Activated T-cell treated with anti-CD3 and anti-CD28 coated beads, Interleukin-2, amount 50 U/mL, for 4 hours (primary cell): Measurements from ENCODE around the gene CSNK1G3. TPM values are rescaled to one million over a fixed set of nuclear protein-coding genes. Genes with fewer than 3 reads are reported as not detected.

ENCODE experiments used
- ATAC-seq, 2 donors: fragments of 200-7000 bp; cut with Tn5 transposase; one replicate each; pipeline ENCODE4 v1.10.0; 2021
- DNase-seq: peaks from one replicate; pipeline ENCODE4 v3.0.0-alpha.2; 2020
- H3K27me3 Mint-ChIP-seq: one replicate; pipeline ENCODE4 v1.8.0; 2021; ENCODE audit warnings: low read depth, mixed read lengths
- H3K36me3 Mint-ChIP-seq: one replicate; pipeline ENCODE4 v1.8.0; 2022; ENCODE audit warnings: mixed read lengths; ENCODE audit not compliant: insufficient read depth
- H3K4me1 Mint-ChIP-seq: one replicate; pipeline ENCODE4 v1.8.0; 2021; ENCODE audit warnings: low read depth, mixed read lengths
- H3K4me3 Mint-ChIP-seq: one replicate; pipeline ENCODE4 v1.8.0; 2021; ENCODE audit warnings: mild to moderate bottlenecking, moderate library complexity, mixed read lengths
- H3K9me3 Mint-ChIP-seq: one replicate; pipeline ENCODE4 v1.8.0; 2021; ENCODE audit warnings: mixed read lengths
- total RNA-seq, 3 donors: library from RNA; stranded (reverse); gene quantifications; one replicate each; pipeline ENCODE4 v1.2.1, GENCODE V29; 2021

CSNK1G3 gene
- total RNA-seq, 3 donors from 2014 or later: 34.5 to 38.2 (median 38.1) TPM

GRCh38 chr5:123528878-123529277, 16.9 kb downstream of the CSNK1G3 start:
- Mint-ChIP-seq H3K4me3 (no peak overlapping the region), H3K9me3 (no peaks in the 10 kb centered on the region), H3K4me1 (peaks cover 57% of the 10 kb centered on the region), H3K36me3 (peaks cover 2% of the 10 kb centered on the region), H3K27me3 (no peaks in the 10 kb centered on the region)
- no peak for DNase-seq
- ATAC-seq: no peak

GRCh38 chr5:123530728-123531127, 18.8 kb downstream of the CSNK1G3 start:
- Mint-ChIP-seq H3K4me3 (no peak overlapping the region), H3K9me3 (no peaks in the 10 kb centered on the region), H3K36me3 (peaks cover 2% of the 10 kb centered on the region), H3K27me3 (no peaks in the 10 kb centered on the region), H3K4me1 (peaks cover 50% of the 10 kb centered on the region)
- DNase-seq (no peak), ATAC-seq (no peak)

GRCh38 chr5:123535648-123536047, 23.7 kb downstream of the CSNK1G3 start:
- Mint-ChIP-seq H3K9me3 (no peaks in the 10 kb centered on the region), H3K36me3 (no peaks in the 10 kb centered on the region), H3K4me3 (no peak overlapping the region), H3K27me3 (no peaks in the 10 kb centered on the region), H3K4me1 (peaks cover 37% of the 10 kb centered on the region)
- no peak for ATAC-seq
- DNase-seq: no peak

GRCh38 chr5:123537256-123537655, 25.3 kb downstream of the CSNK1G3 start:
- DNase-seq: no peak
- Mint-ChIP-seq H3K27me3 (no peaks in the 10 kb centered on the region), H3K36me3 (no peaks in the 10 kb centered on the region), H3K4me1 (peaks cover 42% of the 10 kb centered on the region), H3K4me3 (no peak overlapping the region), H3K9me3 (no peaks in the 10 kb centered on the region)
- ATAC-seq: no peak

- peaks cover 45% of the 10 kb centered on the region for H3K4me1 Mint-ChIP-seq
These were observed 25.9 kb downstream of the CSNK1G3 start for GRCh38 chr5:123537845-123538244.

GRCh38 chr5:123538670-123539459, 26.9 kb downstream of the CSNK1G3 start:
- ATAC-seq (no peak), DNase-seq (no peak)
- H3K4me1 Mint-ChIP-seq: peaks cover 52% of the 10 kb centered on the region
- H3K9me3 Mint-ChIP-seq: no peaks in the 10 kb centered on the region
- no peaks in the 10 kb centered on the region for H3K27me3 Mint-ChIP-seq
- H3K36me3 Mint-ChIP-seq: no peaks in the 10 kb centered on the region
- H3K4me3 Mint-ChIP-seq: no peak overlapping the region

More at GRCh38 chr5:123537845-123538244, 25.9 kb downstream of the CSNK1G3 start:
- Mint-ChIP-seq H3K36me3 (no peaks in the 10 kb centered on the region), H3K4me3 (no peak overlapping the region), H3K9me3 (no peaks in the 10 kb centered on the region), H3K27me3 (no peaks in the 10 kb centered on the region)
- ATAC-seq (no peak), DNase-seq (no peak)

GRCh38 chr5:123540534-123540933, 28.6 kb downstream of the CSNK1G3 start:
- H3K9me3 Mint-ChIP-seq: no peaks in the 10 kb centered on the region
- H3K4me3 Mint-ChIP-seq: no peak overlapping the region
- H3K36me3 Mint-ChIP-seq: peaks cover 3% of the 10 kb centered on the region
- ATAC-seq (no peak), DNase-seq (no peak)
- H3K4me1 Mint-ChIP-seq: peaks cover 57% of the 10 kb centered on the region
- no peaks in the 10 kb centered on the region for H3K27me3 Mint-ChIP-seq

GRCh38 chr5:123543438-123543837, 31.5 kb downstream of the CSNK1G3 start:
- ATAC-seq: no peak
- Mint-ChIP-seq H3K4me3 (no peak overlapping the region), H3K4me1 (peaks cover 50% of the 10 kb centered on the region), H3K27me3 (no peaks in the 10 kb centered on the region), H3K9me3 (no peaks in the 10 kb centered on the region), H3K36me3 (peaks cover 4% of the 10 kb centered on the region)
- DNase-seq: no peak

GRCh38 chr5:123545506-123545905, 33.5 kb downstream of the CSNK1G3 start:
- Mint-ChIP-seq H3K27me3 (no peaks in the 10 kb centered on the region), H3K9me3 (no peaks in the 10 kb centered on the region), H3K4me3 (no peak overlapping the region), H3K36me3 (peaks cover 8% of the 10 kb centered on the region), H3K4me1 (peaks cover 58% of the 10 kb centered on the region)
- DNase-seq: peak; percentile 7
- no peak for ATAC-seq

- H3K36me3 Mint-ChIP-seq: peaks cover 8% of the 10 kb centered on the region
- no peaks in the 10 kb centered on the region for H3K9me3 Mint-ChIP-seq
- no peaks in the 10 kb centered on the region for H3K27me3 Mint-ChIP-seq
- DNase-seq (no peak), ATAC-seq (no peak)
- H3K4me3 Mint-ChIP-seq: no peak overlapping the region
- peaks cover 52% of the 10 kb centered on the region for H3K4me1 Mint-ChIP-seq
These were observed 34.7 kb downstream of the CSNK1G3 start for GRCh38 chr5:123546657-123547056.

GRCh38 chr5:123549256-123549904, 37.4 kb downstream of the CSNK1G3 start:
- ATAC-seq: peak; percentile 90 to 96
- peak overlapping the region; percentile 4 for H3K4me3 Mint-ChIP-seq
- peaks cover 29% of the 10 kb centered on the region for H3K4me1 Mint-ChIP-seq
- no peaks in the 10 kb centered on the region for H3K9me3 Mint-ChIP-seq
- DNase-seq: peak; percentile 30
- H3K36me3 Mint-ChIP-seq: peaks cover 12% of the 10 kb centered on the region
- no peaks in the 10 kb centered on the region for H3K27me3 Mint-ChIP-seq

- ATAC-seq: no peak
- Mint-ChIP-seq H3K9me3 (no peaks in the 10 kb centered on the region), H3K4me3 (no peak overlapping the region), H3K4me1 (peaks cover 16% of the 10 kb centered on the region), H3K27me3 (no peaks in the 10 kb centered on the region), H3K36me3 (peaks cover 25% of the 10 kb centered on the region)
- no peak for DNase-seq
These were observed 42.6 kb downstream of the CSNK1G3 start for GRCh38 chr5:123554601-123555000.

GRCh38 chr5:123557907-123558306, 45.9 kb downstream of the CSNK1G3 start:
- Mint-ChIP-seq H3K9me3 (no peaks in the 10 kb centered on the region), H3K4me3 (no peak overlapping the region), H3K4me1 (peaks cover 17% of the 10 kb centered on the region), H3K36me3 (peaks cover 33% of the 10 kb centered on the region), H3K27me3 (no peaks in the 10 kb centered on the region)
- DNase-seq (no peak), ATAC-seq (no peak)

GRCh38 chr5:123558762-123559433, 46.9 kb downstream of the CSNK1G3 start:
- H3K36me3 Mint-ChIP-seq: peaks cover 36% of the 10 kb centered on the region
- no peaks in the 10 kb centered on the region for H3K9me3 Mint-ChIP-seq
- peaks cover 17% of the 10 kb centered on the region for H3K4me1 Mint-ChIP-seq
- DNase-seq (no peak), ATAC-seq (no peak)
- no peak overlapping the region for H3K4me3 Mint-ChIP-seq
- H3K27me3 Mint-ChIP-seq: no peaks in the 10 kb centered on the region

GRCh38 chr5:123559434-123559775, 47.4 kb downstream of the CSNK1G3 start:
- H3K9me3 Mint-ChIP-seq: no peaks in the 10 kb centered on the region
- ATAC-seq: no peak
- H3K27me3 Mint-ChIP-seq: no peaks in the 10 kb centered on the region
- no peak overlapping the region for H3K4me3 Mint-ChIP-seq
- H3K4me1 Mint-ChIP-seq: peaks cover 17% of the 10 kb centered on the region
- DNase-seq: no peak
- H3K36me3 Mint-ChIP-seq: peaks cover 32% of the 10 kb centered on the region
